ENCODE measurements around the gene ELAVL4. TPM values are rescaled to one million over a fixed set of nuclear protein-coding genes. Genes with fewer than 3 reads are reported as not detected.

ELAVL4 gene
- total RNA-seq, 1 experiment from 2014 or later = not detected

GRCh38 chr1:50148142-50148923 is 39.6 kb downstream of the ELAVL4 start:
- DNase-seq = no peak
- Mint-ChIP-seq H3K27ac (ENCODE audit: unreplicated experiment) (no peak overlapping the region), H3K4me3 (ENCODE audit: unreplicated experiment) (no peak overlapping the region), H3K36me3 (ENCODE audit: insufficient read depth, unreplicated experiment) (no peaks in the 10 kb centered on the region), H3K4me1 (ENCODE audit: low read depth, unreplicated experiment) (no peaks in the 10 kb centered on the region), H3K9me3 (ENCODE audit: unreplicated experiment) (no peaks in the 10 kb centered on the region), H3K27me3 (ENCODE audit: insufficient read depth, unreplicated experiment) (peaks cover 6% of the 10 kb centered on the region)
- Histone ChIP-seq H3K36me3 (ENCODE audit: control insufficient read depth, insufficient read depth, low read length) (no peaks in the 10 kb centered on the region), H3K4me1 (no peaks in the 10 kb centered on the region), H3K4me3 (ENCODE audit: low read depth, low read length) (no peak overlapping the region), H3K27me3 (replicated peaks; ENCODE audit: control insufficient read depth, insufficient read depth, low read length) (no peaks in the 10 kb centered on the region), H3K9me3 (no peaks in the 10 kb centered on the region)
- TF ChIP-seq, protein P1, sequence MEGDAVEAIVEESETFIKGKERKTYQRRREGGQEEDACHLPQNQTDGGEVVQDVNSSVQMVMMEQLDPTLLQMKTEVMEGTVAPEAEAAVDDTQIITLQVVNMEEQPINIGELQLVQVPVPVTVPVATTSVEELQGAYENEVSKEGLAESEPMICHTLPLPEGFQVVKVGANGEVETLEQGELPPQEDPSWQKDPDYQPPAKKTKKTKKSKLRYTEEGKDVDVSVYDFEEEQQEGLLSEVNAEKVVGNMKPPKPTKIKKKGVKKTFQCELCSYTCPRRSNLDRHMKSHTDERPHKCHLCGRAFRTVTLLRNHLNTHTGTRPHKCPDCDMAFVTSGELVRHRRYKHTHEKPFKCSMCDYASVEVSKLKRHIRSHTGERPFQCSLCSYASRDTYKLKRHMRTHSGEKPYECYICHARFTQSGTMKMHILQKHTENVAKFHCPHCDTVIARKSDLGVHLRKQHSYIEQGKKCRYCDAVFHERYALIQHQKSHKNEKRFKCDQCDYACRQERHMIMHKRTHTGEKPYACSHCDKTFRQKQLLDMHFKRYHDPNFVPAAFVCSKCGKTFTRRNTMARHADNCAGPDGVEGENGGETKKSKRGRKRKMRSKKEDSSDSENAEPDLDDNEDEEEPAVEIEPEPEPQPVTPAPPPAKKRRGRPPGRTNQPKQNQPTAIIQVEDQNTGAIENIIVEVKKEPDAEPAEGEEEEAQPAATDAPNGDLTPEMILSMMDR (IDR thresholded peaks at IDR 0.05; ENCODE audit: insufficient read depth in 1 of 2, low read depth in 1 of 2, low read length in 1 of 2, severe bottlenecking in 1 of 2, unreplicated experiment in 1 of 2) = no peak
- POLR2A ChIA-PET = no interaction called here
- no TSS peak for BruUV-seq (replicated peaks)
- CTCF ChIA-PET = no interaction called here
- intact Hi-C loops (cut with micrococcal nuclease; ENCODE audit: unreplicated experiment) = no loop called here

- no peaks in the 10 kb centered on the region for H3K9me3 ChIP-seq
- no peak overlapping the region for H3K4me3 ChIP-seq (ENCODE audit: low read depth, low read length)
- Mint-ChIP-seq H3K27me3 (ENCODE audit: insufficient read depth, unreplicated experiment) (peaks cover 18% of the 10 kb centered on the region), H3K9me3 (ENCODE audit: unreplicated experiment) (no peaks in the 10 kb centered on the region), H3K36me3 (ENCODE audit: insufficient read depth, unreplicated experiment) (no peaks in the 10 kb centered on the region), H3K4me3 (ENCODE audit: unreplicated experiment) (no peak overlapping the region), H3K4me1 (ENCODE audit: low read depth, unreplicated experiment) (no peaks in the 10 kb centered on the region), H3K27ac (ENCODE audit: unreplicated experiment) (no peak overlapping the region)
- TF ChIP-seq, protein P1 (IDR thresholded peaks at IDR 0.05; ENCODE audit: insufficient read depth in 1 of 2, low read depth in 1 of 2, low read length in 1 of 2, severe bottlenecking in 1 of 2, unreplicated experiment in 1 of 2) = no peak
- no peaks in the 10 kb centered on the region for H3K4me1 ChIP-seq
- intact Hi-C loops (cut with micrococcal nuclease; ENCODE audit: unreplicated experiment) = no loop called here
- no peaks in the 10 kb centered on the region for H3K36me3 ChIP-seq (ENCODE audit: control insufficient read depth, insufficient read depth, low read length)
- ChIA-PET POLR2A (no interaction called here), CTCF (no interaction called here)
- no TSS peak for BruUV-seq (replicated peaks)
- no peak for DNase-seq
- no peaks in the 10 kb centered on the region for H3K27me3 ChIP-seq (replicated peaks; ENCODE audit: control insufficient read depth, insufficient read depth, low read length)
Observed at GRCh38 chr1:50152236-50152635, 43.5 kb downstream of the ELAVL4 start.

- Mint-ChIP-seq H3K27ac (ENCODE audit: unreplicated experiment) (no peak overlapping the region), H3K27me3 (ENCODE audit: insufficient read depth, unreplicated experiment) (peaks cover 20% of the 10 kb centered on the region), H3K4me3 (ENCODE audit: unreplicated experiment) (no peak overlapping the region), H3K9me3 (ENCODE audit: unreplicated experiment) (no peaks in the 10 kb centered on the region), H3K4me1 (ENCODE audit: low read depth, unreplicated experiment) (no peaks in the 10 kb centered on the region), H3K36me3 (ENCODE audit: insufficient read depth, unreplicated experiment) (no peaks in the 10 kb centered on the region)
- intact Hi-C loops (cut with micrococcal nuclease; ENCODE audit: unreplicated experiment) = no loop called here
- no peak overlapping the region for H3K4me3 ChIP-seq (ENCODE audit: low read depth, low read length)
- H3K36me3 ChIP-seq (ENCODE audit: control insufficient read depth, insufficient read depth, low read length) = no peaks in the 10 kb centered on the region
- no TSS peak for BruUV-seq (replicated peaks)
- TF ChIP-seq, protein P1 (IDR thresholded peaks at IDR 0.05; ENCODE audit: insufficient read depth in 1 of 2, low read depth in 1 of 2, low read length in 1 of 2, severe bottlenecking in 1 of 2, unreplicated experiment in 1 of 2) = no peak
- no peaks in the 10 kb centered on the region for H3K4me1 ChIP-seq
- no peaks in the 10 kb centered on the region for H3K9me3 ChIP-seq
- CTCF ChIA-PET = no interaction called here
- no peak for DNase-seq
- POLR2A ChIA-PET = no interaction called here
- H3K27me3 ChIP-seq (replicated peaks; ENCODE audit: control insufficient read depth, insufficient read depth, low read length) = no peaks in the 10 kb centered on the region
Observed at GRCh38 chr1:50155541-50155940, 46.8 kb downstream of the ELAVL4 start.
